ENCODE results near the gene B4GAT1.

DNA sequence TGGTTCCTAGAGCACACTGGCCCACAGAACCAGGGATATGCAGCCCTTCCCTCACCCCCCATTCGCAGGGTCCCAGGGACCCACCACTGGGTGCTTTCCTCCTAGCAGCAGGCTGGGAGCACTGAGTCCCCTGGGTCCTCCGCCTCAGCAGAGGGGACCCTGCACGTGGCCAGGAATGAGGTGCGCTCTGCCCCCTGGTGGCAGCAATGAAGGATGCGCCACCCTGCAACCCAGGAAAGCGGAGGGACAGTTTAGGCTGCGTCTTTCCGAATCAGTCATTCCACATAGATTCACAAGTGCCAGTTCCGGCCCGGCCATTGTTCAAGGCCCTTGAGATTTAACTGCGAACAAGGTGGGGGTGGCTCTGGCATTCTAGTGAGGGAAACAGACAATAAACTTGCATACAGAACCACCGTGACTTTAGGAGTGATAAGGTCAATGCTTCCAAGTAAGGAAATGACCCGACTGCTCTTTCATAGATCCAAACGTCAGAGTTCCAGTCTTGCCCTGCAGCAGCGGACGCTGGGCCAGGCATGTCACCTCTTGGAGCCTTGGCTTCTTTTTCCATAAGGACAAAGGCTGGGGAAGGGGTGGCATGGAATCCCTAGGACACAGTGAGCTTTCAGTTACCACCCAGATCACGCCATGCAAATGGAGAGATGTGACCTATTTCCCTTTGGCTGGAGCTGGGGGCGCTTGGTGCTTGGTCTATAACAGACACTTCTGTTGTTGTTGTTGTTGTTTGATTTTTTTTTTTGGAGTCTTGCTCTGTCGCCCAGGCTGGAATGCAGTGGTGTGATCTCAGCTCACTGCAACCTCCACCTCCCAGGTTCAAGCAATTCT lies 18.9 kb downstream of the B4GAT1 start:
- TF ChIP-seq EZH2 (IDR thresholded peaks at IDR 0.05; ENCODE audit: borderline replicate concordance, insufficient read depth, low read length, poor library complexity, severe bottlenecking), result no peak
- no peak for TF ChIP-seq TAF1 (IDR thresholded peaks at IDR 0.05; ENCODE audit: low read depth)
- TF ChIP-seq, protein P1, sequence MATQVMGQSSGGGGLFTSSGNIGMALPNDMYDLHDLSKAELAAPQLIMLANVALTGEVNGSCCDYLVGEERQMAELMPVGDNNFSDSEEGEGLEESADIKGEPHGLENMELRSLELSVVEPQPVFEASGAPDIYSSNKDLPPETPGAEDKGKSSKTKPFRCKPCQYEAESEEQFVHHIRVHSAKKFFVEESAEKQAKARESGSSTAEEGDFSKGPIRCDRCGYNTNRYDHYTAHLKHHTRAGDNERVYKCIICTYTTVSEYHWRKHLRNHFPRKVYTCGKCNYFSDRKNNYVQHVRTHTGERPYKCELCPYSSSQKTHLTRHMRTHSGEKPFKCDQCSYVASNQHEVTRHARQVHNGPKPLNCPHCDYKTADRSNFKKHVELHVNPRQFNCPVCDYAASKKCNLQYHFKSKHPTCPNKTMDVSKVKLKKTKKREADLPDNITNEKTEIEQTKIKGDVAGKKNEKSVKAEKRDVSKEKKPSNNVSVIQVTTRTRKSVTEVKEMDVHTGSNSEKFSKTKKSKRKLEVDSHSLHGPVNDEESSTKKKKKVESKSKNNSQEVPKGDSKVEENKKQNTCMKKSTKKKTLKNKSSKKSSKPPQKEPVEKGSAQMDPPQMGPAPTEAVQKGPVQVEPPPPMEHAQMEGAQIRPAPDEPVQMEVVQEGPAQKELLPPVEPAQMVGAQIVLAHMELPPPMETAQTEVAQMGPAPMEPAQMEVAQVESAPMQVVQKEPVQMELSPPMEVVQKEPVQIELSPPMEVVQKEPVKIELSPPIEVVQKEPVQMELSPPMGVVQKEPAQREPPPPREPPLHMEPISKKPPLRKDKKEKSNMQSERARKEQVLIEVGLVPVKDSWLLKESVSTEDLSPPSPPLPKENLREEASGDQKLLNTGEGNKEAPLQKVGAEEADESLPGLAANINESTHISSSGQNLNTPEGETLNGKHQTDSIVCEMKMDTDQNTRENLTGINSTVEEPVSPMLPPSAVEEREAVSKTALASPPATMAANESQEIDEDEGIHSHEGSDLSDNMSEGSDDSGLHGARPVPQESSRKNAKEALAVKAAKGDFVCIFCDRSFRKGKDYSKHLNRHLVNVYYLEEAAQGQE (IDR thresholded peaks at IDR 0.05; ENCODE audit: borderline replicate concordance), result no peak
- no peak for TF ChIP-seq POLR2AphosphoS5 (IDR thresholded peaks at IDR 0.05)
- peak; percentile 91 for TF ChIP-seq CTCF (IDR thresholded peaks at IDR 0.05; ENCODE audit: poor library complexity, severe bottlenecking)

Measured in neural cell (in vitro differentiated cells).